ENCODE measurements around the gene FADD. TPM values are rescaled to one million over a fixed set of nuclear protein-coding genes. Genes with fewer than 3 reads are reported as not detected.
"Not testable (repeated sequence)": the region's sequence is repeated elsewhere in the genome, so short reads cannot be mapped to it uniquely, and the experiment has no call there.

The FADD gene
- polyA plus RNA-seq, 4 donors = 10.8 to 20.0 (median 13.3) TPM

- DNase-seq (ENCODE audit: low read depth in 4 of 4, low spot score in 3 of 4) = no peak
These were observed 924 bp upstream of the FADD start for GRCh38 chr11:70201882-70202861.

GRCh38 chr11:70203751-70204465 is 812 bp downstream of the FADD start:
- no peak for DNase-seq (ENCODE audit: low read depth in 4 of 4, low spot score in 3 of 4)

- DNase-seq (ENCODE audit: low read depth in 4 of 4, low spot score in 3 of 4) = no peak
These were observed 1.3 kb downstream of the FADD start for GRCh38 chr11:70204466-70204799.

- no peak for DNase-seq (ENCODE audit: low read depth in 4 of 4, low spot score in 3 of 4)
These were observed 2.1 kb downstream of the FADD start for GRCh38 chr11:70205049-70205725.

DNA sequence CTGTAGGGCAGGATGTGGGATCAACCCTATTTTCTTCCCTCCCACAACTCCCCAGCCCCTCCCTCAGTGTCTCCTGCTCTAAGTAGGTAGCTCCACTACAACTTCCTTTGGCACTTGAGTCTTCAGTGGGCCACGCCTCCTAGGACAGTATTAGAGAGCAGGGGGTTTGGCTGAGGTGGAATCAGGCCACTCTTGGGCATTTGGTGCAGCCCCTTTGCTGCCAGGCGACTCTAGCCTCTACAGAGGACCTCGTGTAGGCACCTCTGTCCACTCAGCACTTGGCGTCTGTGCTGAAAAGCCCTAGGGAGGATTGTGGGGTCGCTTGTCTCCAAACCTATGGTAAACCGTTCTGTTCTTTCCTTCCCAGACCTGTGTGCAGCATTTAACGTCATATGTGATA is 2.7 kb downstream of the FADD start:
- no peak for DNase-seq (ENCODE audit: low read depth in 4 of 4, low spot score in 3 of 4)

DNA sequence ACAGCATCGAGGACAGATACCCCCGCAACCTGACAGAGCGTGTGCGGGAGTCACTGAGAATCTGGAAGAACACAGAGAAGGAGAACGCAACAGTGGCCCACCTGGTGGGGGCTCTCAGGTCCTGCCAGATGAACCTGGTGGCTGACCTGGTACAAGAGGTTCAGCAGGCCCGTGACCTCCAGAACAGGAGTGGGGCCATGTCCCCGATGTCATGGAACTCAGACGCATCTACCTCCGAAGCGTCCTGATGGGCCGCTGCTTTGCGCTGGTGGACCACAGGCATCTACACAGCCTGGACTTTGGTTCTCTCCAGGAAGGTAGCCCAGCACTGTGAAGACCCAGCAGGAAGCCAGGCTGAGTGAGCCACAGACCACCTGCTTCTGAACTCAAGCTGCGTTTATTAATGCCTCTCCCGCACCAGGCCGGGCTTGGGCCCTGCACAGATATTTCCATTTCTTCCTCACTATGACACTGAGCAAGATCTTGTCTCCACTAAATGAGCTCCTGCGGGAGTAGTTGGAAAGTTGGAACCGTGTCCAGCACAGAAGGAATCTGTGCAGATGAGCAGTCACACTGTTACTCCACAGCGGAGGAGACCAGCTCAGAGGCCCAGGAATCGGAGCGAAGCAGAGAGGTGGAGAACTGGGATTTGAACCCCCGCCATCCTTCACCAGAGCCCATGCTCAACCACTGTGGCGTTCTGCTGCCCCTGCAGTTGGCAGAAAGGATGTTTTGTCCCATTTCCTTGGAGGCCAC is 3.3 kb downstream of the FADD start:
- DNase-seq (ENCODE audit: low read depth in 4 of 4, low spot score in 3 of 4) = no peak

GRCh38 chr11:70206982-70207376 is 3.9 kb downstream of the FADD start:
- no peak for DNase-seq (ENCODE audit: low read depth in 4 of 4, low spot score in 3 of 4)

GRCh38 chr11:70207531-70208131 is 4.5 kb downstream of the FADD start:
- DNase-seq (ENCODE audit: low read depth in 4 of 4, low spot score in 3 of 4) = no peak

GRCh38 chr11:70209391-70209912 is 6.4 kb downstream of the FADD start:
- no peak for DNase-seq (ENCODE audit: low read depth in 4 of 4, low spot score in 3 of 4)

GRCh38 chr11:70210051-70210501 is 7.0 kb downstream of the FADD start:
- DNase-seq (ENCODE audit: low read depth in 4 of 4, low spot score in 3 of 4) = no peak

DNA sequence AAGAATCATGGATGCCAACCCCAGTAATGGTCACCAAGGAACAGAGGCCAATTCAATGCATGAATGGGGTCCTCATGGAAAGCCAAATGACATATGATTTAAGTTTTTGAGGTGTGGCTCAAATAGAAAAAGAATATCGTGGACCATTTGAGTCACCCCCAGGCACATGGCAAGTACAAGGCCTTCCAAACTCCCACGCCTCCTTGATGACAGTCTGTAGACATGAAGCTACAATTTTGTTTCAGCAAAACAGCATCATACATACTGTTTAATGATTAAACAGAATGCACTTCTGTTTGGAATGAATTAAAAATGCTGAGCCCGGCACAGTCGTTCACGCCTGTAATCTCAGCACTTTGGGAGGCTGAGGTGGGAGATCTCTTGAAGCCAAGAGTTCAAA is 7.4 kb downstream of the FADD start:
- no peak for DNase-seq (ENCODE audit: low read depth in 4 of 4, low spot score in 3 of 4)

DNA sequence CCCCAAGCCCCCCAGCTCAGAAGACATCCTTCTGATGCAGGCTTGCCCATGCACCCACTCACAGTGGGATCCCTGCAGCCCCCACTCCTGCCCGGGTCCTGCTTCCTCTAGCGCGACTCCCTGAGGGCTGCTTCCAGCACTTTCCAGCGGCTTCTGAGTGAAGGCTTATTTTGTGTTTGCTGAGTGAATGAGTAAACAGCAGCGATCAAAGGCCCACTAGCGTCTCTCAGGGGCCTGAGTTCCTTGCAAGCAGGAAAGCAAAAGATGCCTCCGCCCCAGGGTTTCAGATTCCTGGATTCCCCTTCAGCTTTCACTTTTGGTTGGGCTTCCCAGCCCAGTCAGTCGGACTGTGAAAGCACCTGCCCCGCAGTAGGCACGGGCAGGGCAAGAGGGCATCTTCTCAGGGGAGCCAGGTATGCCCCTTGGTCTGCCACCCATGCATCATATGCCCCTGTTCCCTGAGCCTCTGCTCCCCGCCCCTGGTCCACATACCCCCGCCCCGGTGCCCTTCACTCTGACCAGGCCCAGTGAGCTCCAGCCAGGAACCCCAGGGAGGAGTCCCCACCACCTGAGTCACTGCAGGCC is 9.2 kb downstream of the FADD start:
- DNase-seq (ENCODE audit: low read depth in 4 of 4, low spot score in 3 of 4) = no peak

DNA sequence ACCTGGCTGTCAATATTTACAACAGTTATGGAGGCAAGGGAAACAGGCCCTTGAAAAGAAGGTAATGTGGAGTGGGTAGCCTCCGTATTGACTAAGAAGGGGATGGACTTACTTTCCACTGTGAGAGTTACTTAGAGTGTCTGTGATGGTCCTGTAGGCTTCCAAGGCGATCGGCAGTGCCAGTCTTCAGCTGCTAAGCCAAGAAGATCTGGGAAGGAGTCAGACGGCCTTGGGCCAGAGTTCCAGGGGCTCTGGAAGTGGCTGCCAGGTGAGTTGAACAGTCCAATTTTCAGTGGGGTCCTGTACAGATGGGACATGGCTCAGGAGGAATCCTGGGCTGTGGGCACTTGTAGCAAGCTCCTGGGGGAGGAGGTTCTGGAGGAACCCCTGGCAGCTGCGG is 14.3 kb downstream of the FADD start:
- not testable (repeated sequence) for DNase-seq (ENCODE audit: low read depth in 4 of 4, low spot score in 3 of 4)

DNA sequence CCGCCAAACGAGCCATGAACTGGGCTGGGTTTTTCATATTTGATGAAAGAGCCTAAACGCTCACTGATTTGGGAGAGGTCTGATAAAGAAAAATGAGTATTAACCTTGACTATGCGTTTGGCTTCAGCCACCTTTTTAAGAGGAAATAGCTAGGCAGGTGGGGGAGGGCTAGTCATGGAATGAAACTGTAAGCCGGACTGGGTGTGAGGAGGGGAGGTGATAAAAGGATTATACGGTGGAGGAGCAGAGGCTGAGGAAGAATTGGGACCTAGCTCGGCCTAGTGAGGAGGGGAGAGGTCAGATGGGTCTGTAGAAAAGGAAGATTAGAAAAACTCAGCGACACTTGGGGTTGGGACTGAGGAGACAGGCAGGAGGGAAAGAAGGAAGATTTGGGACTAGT is 15.0 kb downstream of the FADD start:
- not testable (repeated sequence) for DNase-seq (ENCODE audit: low read depth in 4 of 4, low spot score in 3 of 4)

DNA sequence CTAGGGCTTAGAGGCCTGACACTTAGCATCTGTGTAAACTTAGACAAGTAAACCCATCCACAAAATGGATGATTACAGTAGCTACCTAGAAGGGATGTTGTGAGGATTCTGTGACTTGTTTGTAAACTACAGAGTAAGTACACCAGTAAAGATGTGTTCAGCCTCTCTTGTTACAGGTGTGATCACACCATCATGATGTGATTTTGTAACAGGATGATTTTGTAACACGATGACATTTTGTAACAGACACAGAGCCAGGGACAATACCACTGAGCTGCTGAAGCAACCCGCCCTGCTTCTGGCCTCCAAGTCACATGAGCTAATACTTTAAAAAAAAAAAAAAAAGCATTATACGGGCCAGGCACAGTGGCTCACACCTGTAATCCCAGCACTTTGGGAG is 17.0 kb downstream of the FADD start:
- no peak for DNase-seq (ENCODE audit: low read depth in 4 of 4, low spot score in 3 of 4)

DNA sequence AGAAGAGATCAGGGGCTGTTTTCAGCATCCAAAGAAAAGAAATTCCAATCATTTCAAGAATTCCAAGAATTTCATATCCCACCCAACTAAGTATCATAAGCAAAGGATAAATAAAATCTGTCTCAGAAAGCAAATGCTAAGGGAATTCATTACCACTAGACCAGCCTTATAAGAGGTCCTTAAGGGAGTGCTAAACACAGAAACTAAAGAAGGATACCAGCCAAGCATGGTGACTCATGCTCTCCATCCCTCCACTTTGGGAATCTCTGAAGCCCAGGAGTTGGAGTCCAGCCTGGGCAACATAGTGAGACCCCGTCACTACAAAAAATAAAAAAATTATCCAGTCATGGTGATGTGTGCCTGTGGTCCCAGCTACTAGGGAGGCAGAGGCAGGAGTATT is 17.8 kb downstream of the FADD start:
- no peak for DNase-seq (ENCODE audit: low read depth in 4 of 4, low spot score in 3 of 4)

- no peak for DNase-seq (ENCODE audit: low read depth in 4 of 4, low spot score in 3 of 4)
These were observed 22.6 kb downstream of the FADD start for GRCh38 chr11:70225681-70226177.

- DNase-seq (ENCODE audit: low read depth in 4 of 4, low spot score in 3 of 4) = no peak
These were observed 23.1 kb downstream of the FADD start for GRCh38 chr11:70226183-70226582.

DNA sequence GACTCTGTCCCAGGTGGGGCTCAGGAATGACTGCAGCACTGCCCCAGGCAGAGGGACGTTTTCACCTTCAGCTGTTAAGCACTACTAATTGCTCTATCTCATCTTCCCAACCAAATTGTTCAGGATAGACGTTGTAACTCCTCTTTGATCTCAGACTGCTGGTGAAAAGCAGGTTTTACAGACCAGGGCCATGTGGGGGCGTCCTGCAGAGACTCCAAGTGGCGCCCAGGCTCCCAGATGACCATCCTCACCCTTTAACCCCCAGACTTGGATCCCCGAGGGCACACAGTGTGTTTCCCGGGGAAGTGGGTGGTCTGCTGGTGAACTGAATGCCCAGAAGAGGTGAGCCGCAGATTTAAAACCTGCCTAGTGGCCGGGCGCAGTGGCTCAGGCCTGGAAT is 23.9 kb downstream of the FADD start:
- DNase-seq (ENCODE audit: low read depth in 4 of 4, low spot score in 3 of 4) = no peak

All from left renal pelvis (tissue), 4 donors.